Activated T-helper 1 cell treated with anti-CD3 and anti-CD28 coated beads, Interleukin-2, amount 50 U/mL, for 16 hours (primary cell): ENCODE measurements around the gene PADI2.

Experiments
- DNase-seq, 2 donors: peaks; one replicate each; pipeline ENCODE4 v3.0.0-alpha.2; 2020; ENCODE audit warnings: low read depth in 1 of 2, low spot score in 1 of 2

The PADI2 gene

GRCh38 chr1:17116643-17117042 is 2.6 kb downstream of the PADI2 start:
- no peak for DNase-seq

GRCh38 chr1:17113963-17114362 is 5.3 kb downstream of the PADI2 start:
- no peak for DNase-seq

- no peak for DNase-seq
Measured at GRCh38 chr1:17112496-17113236, 6.6 kb downstream of the PADI2 start.

GRCh38 chr1:17112076-17112475 is 7.2 kb downstream of the PADI2 start:
- no peak for DNase-seq

- DNase-seq: no peak
Measured at GRCh38 chr1:17110555-17110926, 8.7 kb downstream of the PADI2 start.

GRCh38 chr1:17109892-17110554 is 9.2 kb downstream of the PADI2 start:
- no peak for DNase-seq

GRCh38 chr1:17108786-17109185 is 10.5 kb downstream of the PADI2 start:
- DNase-seq: no peak

GRCh38 chr1:17108360-17108759 is 10.9 kb downstream of the PADI2 start:
- no peak for DNase-seq

GRCh38 chr1:17104782-17105181 is 14.5 kb downstream of the PADI2 start:
- no peak for DNase-seq

- no peak for DNase-seq
Measured at GRCh38 chr1:17102232-17102631, 17.0 kb downstream of the PADI2 start.

GRCh38 chr1:17101261-17101660 is 18.0 kb downstream of the PADI2 start:
- no peak for DNase-seq

GRCh38 chr1:17099616-17100340 is 19.5 kb downstream of the PADI2 start:
- DNase-seq: no peak

- no peak for DNase-seq
Measured at GRCh38 chr1:17098446-17099317, 20.6 kb downstream of the PADI2 start.

GRCh38 chr1:17097787-17098186 is 21.5 kb downstream of the PADI2 start:
- DNase-seq: no peak

- DNase-seq: no peak
Measured at GRCh38 chr1:17097147-17097546, 22.1 kb downstream of the PADI2 start.

- no peak for DNase-seq
Measured at GRCh38 chr1:17096584-17096983, 22.7 kb downstream of the PADI2 start.

- no peak for DNase-seq
Measured at GRCh38 chr1:17095141-17095540, 24.1 kb downstream of the PADI2 start.

- DNase-seq: no peak
Measured at GRCh38 chr1:17094664-17095063, 24.6 kb downstream of the PADI2 start.

- DNase-seq: no peak
Measured at GRCh38 chr1:17093822-17094393, 25.3 kb downstream of the PADI2 start.

GRCh38 chr1:17091252-17091651 is 28.0 kb downstream of the PADI2 start:
- DNase-seq: no peak

- no peak for DNase-seq
Measured at GRCh38 chr1:17089506-17089905, 29.7 kb downstream of the PADI2 start.
